Chondrocyte (in vitro differentiated cells): ENCODE measurements around the gene CDHR1. TPM values are rescaled to one million over a fixed set of nuclear protein-coding genes. Genes with fewer than 3 reads are reported as not detected.

Experiments used
- DNase-seq: peaks from one replicate; pipeline ENCODE4 v3.0.0; 2021; ENCODE audit warnings: mixed read lengths, low spot score
- H3K27ac Mint-ChIP-seq: one replicate; pipeline ENCODE4 v1.8.0; 2021; ENCODE audit warnings: mild to moderate bottlenecking, moderate library complexity, mixed read lengths; ENCODE audit not compliant: unreplicated experiment
- H3K27me3 Mint-ChIP-seq: 2 replicates; pipeline ENCODE4 v1.8.0; 2021; ENCODE audit warnings: low read depth, mixed read lengths
- H3K36me3 Mint-ChIP-seq: 2 replicates; pipeline ENCODE4 v1.8.0; 2021; ENCODE audit warnings: low read depth, mixed read lengths
- H3K4me1 Mint-ChIP-seq: 2 replicates; pipeline ENCODE4 v1.8.0; 2021; ENCODE audit warnings: low read depth, mild to moderate bottlenecking, mixed read lengths
- H3K4me3 Mint-ChIP-seq: one replicate; pipeline ENCODE4 v1.8.0; 2021; ENCODE audit warnings: mild to moderate bottlenecking, moderate library complexity, mixed read lengths; ENCODE audit not compliant: unreplicated experiment
- H3K9me3 Mint-ChIP-seq: 2 replicates; pipeline ENCODE4 v1.8.0; 2021; ENCODE audit warnings: low read depth, mixed read lengths
- total RNA-seq: library from RNA; stranded (reverse); gene quantifications from 3 replicates; pipeline ENCODE4 v1.2.1, GENCODE V29; 2021
- TF ChIP-seq, protein P1 (sequence below): fragments of 200-600 bp; sonication (generic); IDR thresholded peaks from 2 replicates; pipeline ENCODE4 v1.5.0; 2021; ENCODE audit warnings: antibody characterized with exemption, mild to moderate bottlenecking, moderate library complexity

Gene CDHR1
- total RNA-seq, 1 donor from 2014 or later, result 5.1 TPM

GRCh38 chr10:84205853-84206525 lies 11.7 kb downstream of the CDHR1 start:
- no peak for DNase-seq
- no peaks in the 10 kb centered on the region for H3K9me3 Mint-ChIP-seq
- peaks cover 21% of the 10 kb centered on the region for H3K27me3 Mint-ChIP-seq
- no peak overlapping the region for H3K4me3 Mint-ChIP-seq
- no peaks in the 10 kb centered on the region for H3K36me3 Mint-ChIP-seq
- H3K27ac Mint-ChIP-seq, result no peak overlapping the region
- no peaks in the 10 kb centered on the region for H3K4me1 Mint-ChIP-seq
- TF ChIP-seq, protein P1, sequence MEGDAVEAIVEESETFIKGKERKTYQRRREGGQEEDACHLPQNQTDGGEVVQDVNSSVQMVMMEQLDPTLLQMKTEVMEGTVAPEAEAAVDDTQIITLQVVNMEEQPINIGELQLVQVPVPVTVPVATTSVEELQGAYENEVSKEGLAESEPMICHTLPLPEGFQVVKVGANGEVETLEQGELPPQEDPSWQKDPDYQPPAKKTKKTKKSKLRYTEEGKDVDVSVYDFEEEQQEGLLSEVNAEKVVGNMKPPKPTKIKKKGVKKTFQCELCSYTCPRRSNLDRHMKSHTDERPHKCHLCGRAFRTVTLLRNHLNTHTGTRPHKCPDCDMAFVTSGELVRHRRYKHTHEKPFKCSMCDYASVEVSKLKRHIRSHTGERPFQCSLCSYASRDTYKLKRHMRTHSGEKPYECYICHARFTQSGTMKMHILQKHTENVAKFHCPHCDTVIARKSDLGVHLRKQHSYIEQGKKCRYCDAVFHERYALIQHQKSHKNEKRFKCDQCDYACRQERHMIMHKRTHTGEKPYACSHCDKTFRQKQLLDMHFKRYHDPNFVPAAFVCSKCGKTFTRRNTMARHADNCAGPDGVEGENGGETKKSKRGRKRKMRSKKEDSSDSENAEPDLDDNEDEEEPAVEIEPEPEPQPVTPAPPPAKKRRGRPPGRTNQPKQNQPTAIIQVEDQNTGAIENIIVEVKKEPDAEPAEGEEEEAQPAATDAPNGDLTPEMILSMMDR, result peak; percentile 28

- Mint-ChIP-seq H3K27me3 (peaks cover 30% of the 10 kb centered on the region), H3K4me1 (no peaks in the 10 kb centered on the region), H3K27ac (no peak overlapping the region), H3K4me3 (no peak overlapping the region), H3K9me3 (no peaks in the 10 kb centered on the region), H3K36me3 (no peaks in the 10 kb centered on the region)
- TF ChIP-seq, protein P1, result no peak
- no peak for DNase-seq
These were observed 13.7 kb downstream of the CDHR1 start for GRCh38 chr10:84208023-84208422.

DNA sequence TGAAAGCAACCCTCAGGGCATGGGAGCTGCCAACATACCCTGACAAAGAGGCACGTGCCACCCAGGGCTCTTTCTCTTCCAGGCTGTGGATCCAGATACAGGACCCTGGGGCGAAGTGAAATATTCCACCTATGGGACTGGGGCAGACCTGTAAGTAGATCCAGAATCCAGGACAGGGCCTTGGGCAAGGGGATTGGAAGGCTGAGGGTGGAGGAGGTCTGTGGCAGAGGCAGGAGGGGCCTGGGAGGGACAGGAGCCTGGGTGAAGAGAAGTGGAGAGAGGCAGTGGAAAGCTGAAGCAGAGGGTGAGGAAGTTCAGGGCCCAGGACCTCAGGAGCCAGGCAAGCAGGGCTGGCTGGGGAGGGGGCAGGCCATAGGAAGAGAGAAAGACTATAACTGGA lies 17.2 kb downstream of the CDHR1 start:
- peaks cover 27% of the 10 kb centered on the region for H3K27me3 Mint-ChIP-seq

GRCh38 chr10:84212014-84212413 lies 17.7 kb downstream of the CDHR1 start:
- Mint-ChIP-seq H3K4me1 (no peaks in the 10 kb centered on the region), H3K9me3 (no peaks in the 10 kb centered on the region), H3K27ac (no peak overlapping the region), H3K4me3 (no peak overlapping the region), H3K36me3 (no peaks in the 10 kb centered on the region), H3K27me3 (peaks cover 22% of the 10 kb centered on the region)
- TF ChIP-seq, protein P1, result no peak
- DNase-seq, result no peak

More for the DNA sequence above, 17.2 kb downstream of the CDHR1 start:
- Mint-ChIP-seq H3K4me3 (no peak overlapping the region), H3K4me1 (no peaks in the 10 kb centered on the region), H3K36me3 (no peaks in the 10 kb centered on the region), H3K9me3 (no peaks in the 10 kb centered on the region), H3K27ac (no peak overlapping the region)
- TF ChIP-seq, protein P1, result no peak
- DNase-seq, result no peak

DNA sequence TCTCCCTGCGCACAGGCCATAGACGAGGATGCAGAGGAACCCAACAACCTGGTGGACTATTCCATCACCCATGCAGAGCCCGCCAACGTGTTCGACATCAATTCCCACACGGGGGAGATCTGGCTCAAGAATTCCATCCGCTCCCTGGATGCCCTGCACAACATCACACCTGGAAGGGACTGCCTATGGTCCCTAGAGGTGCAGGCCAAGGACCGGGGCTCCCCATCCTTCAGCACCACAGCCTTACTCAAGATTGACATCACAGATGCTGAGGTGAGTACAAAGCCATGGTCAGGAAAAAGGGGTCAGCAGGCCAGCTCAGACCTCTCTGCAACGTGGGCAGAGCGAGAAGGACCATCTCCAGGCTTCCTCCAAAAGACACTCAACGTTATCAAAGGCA lies 18.7 kb downstream of the CDHR1 start:
- DNase-seq, result no peak
- H3K36me3 Mint-ChIP-seq, result no peaks in the 10 kb centered on the region
- no peak overlapping the region for H3K4me3 Mint-ChIP-seq
- H3K27ac Mint-ChIP-seq, result no peak overlapping the region
- no peaks in the 10 kb centered on the region for H3K4me1 Mint-ChIP-seq
- TF ChIP-seq, protein P1, result no peak
- peaks cover 19% of the 10 kb centered on the region for H3K27me3 Mint-ChIP-seq
- no peaks in the 10 kb centered on the region for H3K9me3 Mint-ChIP-seq
